GM21360 (cell line): ENCODE results near the gene HEPACAM.
A peak's percentile ranks its signal among the peaks of the same experiment; 100 is the strongest.
"Not testable (repeated sequence)": the region's sequence is repeated elsewhere in the genome, so short reads cannot be mapped to it uniquely, and the experiment has no call there.

Experiments
- ATAC-seq: cut with Tn5 transposase; IDR thresholded peaks from one replicate; pipeline ENCODE4 v1.9.1; 2021; ENCODE audit warnings: mild to moderate bottlenecking, moderate library complexity; ENCODE audit not compliant: unreplicated experiment

The HEPACAM gene

GRCh38 chr11:124935548-124936514 is at the start of gene HEPACAM:
HEPACAM (minus strand) TSS chr11:124936047; CDS start chr11:124936006, 41 bp downstream.
- ATAC-seq, result no peak

- no peak for ATAC-seq
Measured at GRCh38 chr11:124984512-124984854, 48.6 kb upstream of the HEPACAM start.

GRCh38 chr11:124983674-124984511 is 48.0 kb upstream of the HEPACAM start:
- ATAC-seq, result no peak

GRCh38 chr11:124982043-124982442 is 46.2 kb upstream of the HEPACAM start:
- no peak for ATAC-seq

GRCh38 chr11:124978316-124978715 is 42.5 kb upstream of the HEPACAM start:
- ATAC-seq, result no peak

GRCh38 chr11:124977006-124977405 is 41.2 kb upstream of the HEPACAM start:
- no peak for ATAC-seq

- ATAC-seq, result no peak
Measured at GRCh38 chr11:124976531-124976930, 40.7 kb upstream of the HEPACAM start.

GRCh38 chr11:124971810-124972209 is 36.0 kb upstream of the HEPACAM start:
- no peak for ATAC-seq

GRCh38 chr11:124970925-124971324 is 35.1 kb upstream of the HEPACAM start:
- no peak for ATAC-seq

- ATAC-seq, result not testable (repeated sequence)
Measured at GRCh38 chr11:124968197-124968596, 32.4 kb upstream of the HEPACAM start.

GRCh38 chr11:124961972-124962609 is 26.2 kb upstream of the HEPACAM start:
- ATAC-seq, result peak; percentile 60

GRCh38 chr11:124955035-124955434 is 19.2 kb upstream of the HEPACAM start:
- ATAC-seq, result no peak

- no peak for ATAC-seq
Measured at GRCh38 chr11:124954590-124954955, 18.7 kb upstream of the HEPACAM start.

- ATAC-seq, result peak; percentile 99
Measured at GRCh38 chr11:124953753-124954589, 18.1 kb upstream of the HEPACAM start, which contains the start of gene CCDC15. CCDC15 (plus strand) TSS chr11:124954202; CDS start chr11:124954733, 531 bp downstream.

- ATAC-seq, result no peak
Measured at GRCh38 chr11:124951341-124951740, 15.5 kb upstream of the HEPACAM start.

GRCh38 chr11:124950601-124951330 is 14.9 kb upstream of the HEPACAM start:
- ATAC-seq, result no peak

GRCh38 chr11:124946735-124947141 is 10.9 kb upstream of the HEPACAM start:
- ATAC-seq, result no peak

GRCh38 chr11:124945826-124946225 is 10.0 kb upstream of the HEPACAM start:
- ATAC-seq, result no peak

GRCh38 chr11:124944565-124944964 is 8.7 kb upstream of the HEPACAM start:
- ATAC-seq, result no peak

- no peak for ATAC-seq
Measured at GRCh38 chr11:124943741-124944140, 7.9 kb upstream of the HEPACAM start.
